Endothelial cell of umbilical vein (primary cell): Measurements from ENCODE around the gene RASAL2.

Source experiments
- EZH2 ChIP-seq: IDR thresholded peaks from 2 replicates; pipeline ENCODE4 v1.6.1; 2012; ENCODE audit warnings: borderline replicate concordance, low read depth, mild to moderate bottlenecking, moderate library complexity, low read length, inconsistent platforms; ENCODE audit not compliant: severe bottlenecking
- FOS ChIP-seq: IDR thresholded peaks from 2 replicates; pipeline ENCODE4 v1.6.1; 2011; ENCODE audit warnings: mild to moderate bottlenecking, low read length, moderate library complexity, borderline replicate concordance; ENCODE audit not compliant: insufficient read depth
- MAX ChIP-seq: IDR thresholded peaks from 2 replicates; pipeline ENCODE4 v1.6.1; 2011; ENCODE audit not compliant: insufficient read depth, insufficient read length
- MYC ChIP-seq: IDR thresholded peaks from one replicate; pipeline ENCODE4 v1.6.1; 2011; ENCODE audit warnings: mild to moderate bottlenecking, low read depth, low read length
- POLR2A ChIP-seq: IDR thresholded peaks from 2 replicates; pipeline ENCODE4 v1.6.1; 2012; ENCODE audit warnings: low read depth, mild to moderate bottlenecking, control low read depth, low read length
- POLR2AphosphoS5 ChIP-seq: IDR thresholded peaks from 2 replicates; pipeline ENCODE4 v1.6.1; 2012; ENCODE audit warnings: low read depth, mild to moderate bottlenecking, control low read depth, low read length, moderate library complexity; ENCODE audit not compliant: insufficient read depth
- TF ChIP-seq, protein P1 (sequence below), 2 donors: IDR thresholded peaks; 1 replicate in 1 of 2; 2 replicates in 1 of 2; pipeline ENCODE4 v1.5.1; 2011; ENCODE audit warnings: low read length in 2 of 2, mild to moderate bottlenecking in 2 of 2, moderate library complexity in 2 of 2, control low read depth in 1 of 2, inconsistent platforms in 1 of 2, low read depth in 1 of 2; ENCODE audit not compliant: insufficient read depth in 1 of 2; ENCODE audit errors: extremely low read depth in 1 of 2

- TF ChIP-seq POLR2A: no peak
- TF ChIP-seq, protein P1, sequence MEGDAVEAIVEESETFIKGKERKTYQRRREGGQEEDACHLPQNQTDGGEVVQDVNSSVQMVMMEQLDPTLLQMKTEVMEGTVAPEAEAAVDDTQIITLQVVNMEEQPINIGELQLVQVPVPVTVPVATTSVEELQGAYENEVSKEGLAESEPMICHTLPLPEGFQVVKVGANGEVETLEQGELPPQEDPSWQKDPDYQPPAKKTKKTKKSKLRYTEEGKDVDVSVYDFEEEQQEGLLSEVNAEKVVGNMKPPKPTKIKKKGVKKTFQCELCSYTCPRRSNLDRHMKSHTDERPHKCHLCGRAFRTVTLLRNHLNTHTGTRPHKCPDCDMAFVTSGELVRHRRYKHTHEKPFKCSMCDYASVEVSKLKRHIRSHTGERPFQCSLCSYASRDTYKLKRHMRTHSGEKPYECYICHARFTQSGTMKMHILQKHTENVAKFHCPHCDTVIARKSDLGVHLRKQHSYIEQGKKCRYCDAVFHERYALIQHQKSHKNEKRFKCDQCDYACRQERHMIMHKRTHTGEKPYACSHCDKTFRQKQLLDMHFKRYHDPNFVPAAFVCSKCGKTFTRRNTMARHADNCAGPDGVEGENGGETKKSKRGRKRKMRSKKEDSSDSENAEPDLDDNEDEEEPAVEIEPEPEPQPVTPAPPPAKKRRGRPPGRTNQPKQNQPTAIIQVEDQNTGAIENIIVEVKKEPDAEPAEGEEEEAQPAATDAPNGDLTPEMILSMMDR (IDR thresholded peaks at IDR 0.05; ENCODE audit: extremely low read depth in 1 of 2, insufficient read depth in 1 of 2, low read depth in 1 of 2, low read length in 2 of 2): no peak
- TF ChIP-seq MYC: no peak
- no peak for TF ChIP-seq EZH2
- no peak for TF ChIP-seq MAX
- no peak for TF ChIP-seq POLR2AphosphoS5
- TF ChIP-seq FOS: no peak
These were observed 270.9 kb downstream of the RASAL2 start for GRCh38 chr1:178364782-178365181.
